Muscle of back (tissue), 11 donors: ENCODE measurements around the gene MAGEA3. TPM values are rescaled to one million over a fixed set of nuclear protein-coding genes. Genes with fewer than 3 reads are reported as not detected.
"Not testable (repeated sequence)": the region's sequence is repeated elsewhere in the genome, so short reads cannot be mapped to it uniquely, and the experiment has no call there.

ENCODE experiments used
- DNase-seq, 3 donors: peaks; one replicate each; pipeline versions ENCODE4 v3.0.0 to v3.0.0-alpha.2; 2013
- polyA plus RNA-seq, 10 donors: library from polyadenylated mRNA; unstranded; fragments of 120-200 nt; gene quantifications; one replicate each; pipeline ENCODE4 v1.2.1, GENCODE V29; 2013; ENCODE audit not compliant: insufficient read length in 10 of 10

Gene MAGEA3
- polyA plus RNA-seq, 10 donors, result not detected

DNA sequence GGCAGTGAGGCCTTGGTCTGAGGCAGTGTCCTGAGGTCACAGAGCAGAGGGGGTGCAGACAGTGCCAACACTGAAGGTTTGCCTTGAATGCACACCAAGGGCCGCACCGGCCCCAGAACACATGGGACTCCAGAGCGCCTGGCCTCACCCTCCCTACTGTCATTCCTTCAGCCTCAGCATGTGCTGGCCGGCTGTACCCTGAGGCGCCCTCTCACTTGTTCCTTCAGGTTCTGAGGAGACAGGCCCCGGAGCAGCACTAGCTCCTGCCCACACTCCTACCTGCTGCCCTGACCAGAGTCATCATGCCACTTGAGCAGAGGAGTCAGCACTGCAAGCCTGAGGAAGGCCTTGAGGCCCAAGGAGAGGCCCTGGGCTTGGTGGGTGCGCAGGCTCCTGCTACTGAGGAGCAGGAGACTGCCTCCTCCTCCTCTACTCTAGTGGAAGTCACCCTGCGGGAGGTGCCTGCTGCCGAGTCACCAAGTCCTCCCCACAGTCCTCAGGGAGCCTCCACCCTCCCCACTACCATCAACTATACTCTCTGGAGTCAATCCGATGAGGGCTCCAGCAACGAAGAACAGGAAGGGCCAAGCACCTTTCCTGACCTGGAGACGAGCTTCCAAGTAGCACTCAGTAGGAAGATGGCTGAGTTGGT lies 37.4 kb downstream of the MAGEA3 start:
- no peak for DNase-seq

DNA sequence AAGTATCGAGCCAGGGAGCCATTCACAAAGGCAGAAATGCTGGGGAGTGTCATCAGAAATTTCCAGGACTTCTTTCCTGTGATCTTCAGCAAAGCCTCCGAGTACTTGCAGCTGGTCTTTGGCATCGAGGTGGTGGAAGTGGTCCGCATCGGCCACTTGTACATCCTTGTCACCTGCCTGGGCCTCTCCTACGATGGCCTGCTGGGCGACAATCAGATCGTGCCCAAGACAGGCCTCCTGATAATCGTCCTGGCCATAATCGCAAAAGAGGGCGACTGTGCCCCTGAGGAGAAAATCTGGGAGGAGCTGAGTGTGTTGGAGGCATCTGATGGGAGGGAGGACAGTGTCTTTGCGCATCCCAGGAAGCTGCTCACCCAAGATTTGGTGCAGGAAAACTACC lies 37.9 kb downstream of the MAGEA3 start:
- not testable (repeated sequence) for DNase-seq

DNA sequence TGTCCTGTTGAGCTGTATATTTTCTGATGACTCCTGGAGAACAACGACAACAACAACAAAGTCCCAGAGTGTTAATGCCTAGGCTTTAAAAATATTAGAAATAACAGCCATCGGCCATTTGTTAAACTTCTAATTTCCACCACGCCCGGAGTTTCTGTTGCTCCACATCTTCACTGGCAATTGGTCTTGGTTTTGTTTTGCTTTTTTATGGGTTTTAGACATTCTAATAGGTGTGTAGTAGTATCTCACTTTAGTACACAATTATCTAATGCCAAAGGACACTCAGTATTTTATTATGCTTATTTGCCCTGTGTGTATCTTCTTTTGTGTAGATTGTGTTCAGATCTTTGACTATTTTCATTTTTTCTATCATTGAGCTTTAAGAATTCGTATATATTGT lies 40.0 kb downstream of the MAGEA3 start:
- no peak for DNase-seq

Other genes starting within 250 kb of the MAGEA3 start
- 1 to 10 TPM in 8 of 10 donors, under 1 TPM in 2; 0.74 to 4.2 (median 1.6) TPM for gene GABRA3, start 247.5 kb upstream of the MAGEA3 start, polyA plus RNA-seq
- 1 to 10 TPM; 1.1 to 2.2 (median 1.5) TPM for gene GABRQ, start 60.9 kb upstream of the MAGEA3 start, polyA plus RNA-seq
- not detected for gene CSAG2, start 10.5 kb downstream of the MAGEA3 start, polyA plus RNA-seq
- not detected for gene MAGEA2B, start 15.8 kb downstream of the MAGEA3 start, polyA plus RNA-seq
- not detected for gene CSAG1, start 34.9 kb downstream of the MAGEA3 start, polyA plus RNA-seq
- gene MAGEA12, start 35.0 kb downstream of the MAGEA3 start, polyA plus RNA-seq, result not detected
- not detected for gene MAGEA2, start 55.0 kb downstream of the MAGEA3 start, polyA plus RNA-seq
- not detected for gene CSAG3, start 60.4 kb downstream of the MAGEA3 start, polyA plus RNA-seq
- not detected for gene MAGEA6, start 70.9 kb downstream of the MAGEA3 start, polyA plus RNA-seq
- 10 to 100 TPM; 26.5 to 44.6 (median 35.1) TPM for gene CETN2, start 132.0 kb downstream of the MAGEA3 start, polyA plus RNA-seq
- gene NSDHL, start 132.3 kb downstream of the MAGEA3 start, polyA plus RNA-seq, result 10 to 100 TPM in 9 of 10 donors, 1 to 10 TPM in 1; 9.7 to 19.8 (median 11.9) TPM
- 10 to 100 TPM in 8 of 10 donors, 1 to 10 TPM in 2; 7.8 to 35.2 (median 22.6) TPM for gene ZNF185, start 199.3 kb downstream of the MAGEA3 start, polyA plus RNA-seq